ENCODE results near the gene NEU1.
"Not testable (repeated sequence)": the region's sequence is repeated elsewhere in the genome, so short reads cannot be mapped to it uniquely, and the experiment has no call there.

NEU1 gene

DNA sequence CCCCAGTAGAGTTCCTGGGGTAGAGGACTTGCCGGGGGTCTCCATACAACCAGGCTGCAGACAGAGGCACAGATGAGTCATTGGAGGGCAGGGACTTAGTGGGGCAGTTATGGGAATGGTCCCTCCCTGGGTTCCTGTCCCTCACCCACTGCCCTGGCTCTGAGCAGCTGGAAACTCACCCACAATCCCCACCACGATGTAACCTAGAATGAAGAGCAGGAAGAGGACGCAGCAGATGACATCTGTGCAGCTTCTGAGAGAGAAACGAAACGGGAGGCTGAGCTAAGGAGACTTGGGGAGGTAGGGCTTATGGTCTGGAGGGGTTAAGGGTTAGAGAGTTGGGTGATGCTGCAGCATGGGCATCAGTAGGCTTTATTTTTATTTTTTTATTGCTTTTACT lies 13.3 kb upstream of the NEU1 start:
- no peak for DNase-seq (ENCODE audit: low read depth in 1 of 2, low spot score in 1 of 2)

DNA sequence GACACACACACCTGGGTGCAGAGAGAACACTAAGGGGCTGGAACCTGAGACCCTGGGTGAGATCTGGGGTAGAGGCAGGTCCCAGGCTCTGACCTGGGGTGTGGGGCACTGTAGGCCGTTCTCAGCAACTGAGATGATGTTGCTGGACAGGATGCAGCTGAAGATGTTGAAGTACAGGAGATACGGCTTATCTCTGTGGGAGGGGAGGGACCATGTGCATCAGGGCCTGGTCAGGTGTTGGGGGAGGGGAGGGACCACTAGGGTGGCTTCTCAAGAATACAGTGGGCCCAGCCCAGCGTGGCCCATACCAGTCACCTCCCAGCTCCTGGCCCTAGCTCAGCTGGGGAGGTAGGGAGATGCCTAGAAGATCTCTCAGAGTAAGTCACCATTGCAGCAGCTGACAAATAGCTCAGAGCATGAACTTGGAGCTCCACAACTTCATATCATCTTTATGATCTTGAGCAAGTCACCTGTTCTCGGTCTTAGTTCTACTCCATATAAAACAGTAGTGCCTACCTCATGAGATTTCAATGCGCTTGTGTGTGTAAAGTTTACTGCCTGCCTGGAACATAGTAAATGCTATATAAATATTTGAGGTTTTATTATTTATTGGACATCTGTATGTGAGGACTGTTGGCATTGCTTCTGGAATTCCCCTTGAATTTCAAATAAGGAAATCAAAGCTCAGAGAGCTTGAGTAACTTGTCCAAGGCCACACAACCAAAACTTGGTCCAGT lies 12.4 kb upstream of the NEU1 start:
- no peak for DNase-seq (ENCODE audit: low read depth in 1 of 2, low spot score in 1 of 2)

DNA sequence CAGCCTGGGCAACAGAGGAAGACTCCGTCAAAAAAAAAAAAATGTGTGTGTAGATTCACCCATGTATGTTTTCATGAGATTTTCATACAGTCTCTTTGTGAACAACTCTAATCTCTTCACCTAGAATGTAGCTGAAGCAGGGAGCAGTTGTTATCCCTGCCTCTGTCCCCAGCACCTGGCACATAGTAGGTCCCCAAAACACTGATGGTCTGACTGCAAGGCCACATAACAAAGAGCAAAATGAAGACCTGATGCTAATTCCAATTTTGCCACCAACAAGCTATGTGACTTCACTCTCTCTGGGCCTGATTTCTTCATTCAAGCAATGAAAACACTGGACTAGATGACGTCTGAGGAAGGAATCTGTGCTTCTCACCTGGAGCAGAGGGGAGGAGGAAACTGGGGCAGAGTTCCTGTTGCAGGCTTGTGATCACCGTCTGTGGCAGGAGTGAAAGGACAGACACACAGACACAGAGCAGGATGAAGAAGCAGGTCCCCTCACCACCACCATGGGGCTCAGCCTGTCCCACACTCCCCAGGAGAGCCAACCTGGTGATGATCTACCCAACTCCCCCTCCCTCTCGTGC lies 11.6 kb upstream of the NEU1 start:
- no peak for DNase-seq (ENCODE audit: low read depth in 1 of 2, low spot score in 1 of 2)

DNA sequence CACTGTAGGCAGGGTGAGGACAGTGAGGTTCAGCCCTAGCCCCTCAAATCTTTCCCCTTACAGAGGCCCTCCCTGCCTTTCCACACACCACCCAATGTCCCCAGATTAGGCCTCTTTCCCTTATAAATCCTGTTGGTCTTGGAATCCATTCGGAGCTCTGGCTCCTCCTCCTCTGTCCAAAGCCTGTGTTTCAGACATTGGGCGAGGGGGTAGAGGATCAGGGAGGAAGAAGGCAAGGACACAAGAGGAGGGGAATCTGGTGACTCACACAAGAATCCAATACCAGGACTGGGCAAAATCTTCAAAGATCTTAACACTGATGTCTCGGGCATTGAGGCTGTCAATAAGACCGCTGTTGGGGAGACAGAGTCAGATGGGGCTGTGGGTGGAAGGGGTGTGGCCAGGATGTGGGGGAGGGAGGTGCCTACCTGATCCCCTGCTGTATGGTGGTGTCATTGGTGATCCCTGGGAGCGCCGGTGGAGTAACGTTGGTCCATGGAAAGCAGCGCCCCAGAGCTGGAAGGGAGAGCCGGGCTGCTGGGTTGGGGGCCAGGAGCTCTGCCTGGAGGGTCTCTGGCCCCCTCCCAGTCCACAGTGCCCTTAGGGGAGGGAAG lies 8.5 kb upstream of the NEU1 start:
- no peak for DNase-seq (ENCODE audit: low read depth in 1 of 2, low spot score in 1 of 2)

DNA sequence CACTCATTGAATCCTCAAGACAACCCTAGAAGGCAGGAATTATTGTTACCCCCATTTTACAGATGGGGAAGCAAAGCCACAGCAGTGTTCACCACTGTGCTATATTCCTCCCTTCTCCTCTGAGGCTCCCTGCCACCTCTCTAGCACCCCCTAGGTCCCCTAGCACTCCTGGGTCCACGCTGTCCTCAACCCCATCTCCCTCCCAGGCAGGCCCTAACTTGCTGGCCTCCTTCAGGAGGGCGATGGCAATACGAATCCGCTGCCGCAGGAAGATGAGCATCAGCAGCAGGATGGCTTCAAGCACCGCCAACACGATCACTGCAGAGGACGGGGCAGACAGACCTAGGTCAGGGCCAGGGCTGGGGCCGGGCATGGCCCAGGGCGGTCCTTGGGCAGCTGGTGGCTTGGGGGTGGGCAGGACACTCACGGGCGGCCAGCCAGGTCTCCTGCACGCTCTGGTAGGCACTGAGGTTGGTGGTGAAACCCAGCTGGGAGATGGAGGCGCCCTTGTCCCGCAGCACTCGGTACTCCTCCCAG lies 7.8 kb upstream of the NEU1 start:
- no peak for DNase-seq (ENCODE audit: low read depth in 1 of 2, low spot score in 1 of 2)

DNA sequence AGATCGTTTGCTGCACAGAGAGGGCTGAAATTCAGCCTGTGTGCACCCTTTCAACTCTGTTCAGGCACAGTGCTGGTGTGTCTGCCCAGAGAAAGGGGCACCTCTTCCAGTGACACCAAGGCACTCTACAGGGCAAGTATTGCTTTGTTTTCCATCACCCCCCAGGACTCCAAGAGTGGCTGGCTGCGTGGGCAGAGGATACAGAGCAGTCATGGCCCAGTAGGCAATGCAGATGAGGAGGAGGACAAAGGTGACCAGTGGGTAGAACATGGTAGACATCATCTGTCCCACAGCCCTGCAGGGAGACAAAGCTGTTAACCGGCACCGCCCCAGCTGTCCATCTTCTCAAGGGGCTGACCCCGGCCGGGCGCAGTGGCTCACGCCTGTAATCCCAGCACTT lies 6.7 kb upstream of the NEU1 start:
- DNase-seq (ENCODE audit: low read depth in 1 of 2, low spot score in 1 of 2): no peak

DNA sequence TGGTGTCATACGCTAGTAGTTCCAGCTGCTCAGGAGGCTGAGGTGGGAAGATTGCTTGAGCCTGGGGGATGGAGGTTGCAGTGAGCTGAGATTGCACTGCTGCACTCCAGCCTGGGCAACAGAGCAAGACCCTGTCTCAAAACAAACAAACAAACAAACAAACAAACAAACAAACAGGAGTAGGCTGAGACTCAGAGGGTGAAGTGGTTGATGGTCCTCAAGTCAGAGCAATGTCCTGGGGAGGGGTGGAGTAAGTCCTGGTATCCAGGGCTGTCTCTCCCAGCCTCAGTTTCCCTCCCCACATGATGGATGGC lies 6.0 kb upstream of the NEU1 start:
- not testable (repeated sequence) for DNase-seq (ENCODE audit: low read depth in 1 of 2, low spot score in 1 of 2)

DNA sequence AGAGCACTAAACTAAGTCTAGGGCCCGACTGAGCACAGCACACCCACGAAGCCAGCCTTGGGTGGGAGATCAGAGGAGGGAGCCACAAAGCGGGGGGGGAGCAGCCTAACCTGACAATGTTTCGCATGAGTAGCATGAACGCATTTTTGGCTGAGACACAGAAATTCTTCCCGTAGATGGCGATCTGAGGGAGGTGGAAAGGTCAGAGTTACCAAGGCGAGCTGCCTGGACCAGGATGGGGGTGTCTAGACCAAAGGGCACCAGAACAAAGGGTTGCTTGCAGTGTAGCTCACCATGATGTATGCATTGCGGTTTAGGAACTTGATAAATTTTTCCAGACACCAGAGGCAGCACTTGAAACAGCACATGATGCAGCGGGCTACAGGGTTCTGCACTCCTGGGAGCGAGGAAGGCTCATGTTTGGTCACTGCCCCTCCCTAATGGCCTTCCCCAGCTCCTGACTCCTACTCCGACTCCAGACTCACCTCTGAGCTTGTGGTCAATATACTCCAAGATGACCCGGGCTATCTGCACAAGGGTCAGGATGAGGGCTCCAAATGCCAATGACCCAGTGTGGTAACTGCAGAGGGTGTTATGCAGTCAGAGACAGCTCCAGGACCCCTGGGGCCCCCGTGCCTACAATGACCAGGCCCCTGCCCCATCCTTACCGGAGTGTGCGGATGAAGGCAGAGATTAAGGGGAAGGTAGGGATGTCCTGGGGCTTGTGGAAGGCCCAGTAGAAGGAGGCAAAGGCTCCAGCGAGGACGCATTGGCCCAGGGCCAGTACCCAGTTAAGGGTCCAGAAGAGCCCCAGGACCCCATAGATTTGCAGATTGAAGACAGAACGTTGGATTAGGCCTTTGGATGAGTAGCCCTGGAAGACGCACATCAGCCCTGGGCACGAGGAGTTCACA lies 2.8 kb upstream of the NEU1 start:
- DNase-seq (ENCODE audit: low read depth in 1 of 2, low spot score in 1 of 2): no peak

DNA sequence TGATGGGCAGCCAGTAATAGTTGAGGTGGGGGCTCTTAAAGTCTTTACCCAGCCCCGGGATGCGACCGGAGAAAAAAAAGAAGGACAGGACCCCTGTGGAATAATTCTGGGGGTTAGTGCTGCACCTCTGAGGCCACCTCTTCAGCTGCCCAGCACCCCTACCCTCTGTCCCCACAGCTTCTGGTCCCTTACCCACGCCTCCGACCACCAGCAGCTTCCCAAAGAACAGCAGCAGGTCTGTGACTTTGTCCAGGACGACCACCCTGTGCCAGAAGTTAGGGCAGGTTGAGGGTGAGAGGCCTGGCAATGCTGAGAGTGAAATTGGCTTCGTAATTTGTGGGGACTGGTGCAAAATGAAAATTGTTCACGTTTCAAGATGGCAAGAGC lies 2.2 kb upstream of the NEU1 start:
- no peak for DNase-seq (ENCODE audit: low read depth in 1 of 2, low spot score in 1 of 2)

DNA sequence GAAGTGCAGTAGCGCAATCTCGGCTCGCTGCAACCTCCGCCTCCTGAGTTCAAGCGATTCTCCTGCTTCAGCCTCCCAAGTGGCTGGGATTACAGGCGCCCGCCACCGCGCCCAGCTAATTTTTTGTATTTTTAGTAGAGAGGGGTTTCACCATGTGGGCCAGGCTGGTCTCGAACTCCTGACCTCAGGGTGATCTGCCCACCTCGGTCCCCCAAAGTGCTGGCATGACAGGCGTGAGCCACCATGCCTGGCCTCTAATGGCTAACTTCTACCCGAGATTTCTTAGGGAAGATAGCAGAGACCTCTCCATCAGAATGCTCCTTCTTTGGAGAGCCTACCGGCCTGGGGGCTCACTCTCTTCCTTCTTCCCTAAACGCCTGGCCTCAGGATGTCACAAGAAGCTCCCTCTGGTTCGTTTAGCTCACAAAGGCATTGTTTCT lies 1.5 kb upstream of the NEU1 start:
- not testable (repeated sequence) for DNase-seq (ENCODE audit: low read depth in 1 of 2, low spot score in 1 of 2)

DNA sequence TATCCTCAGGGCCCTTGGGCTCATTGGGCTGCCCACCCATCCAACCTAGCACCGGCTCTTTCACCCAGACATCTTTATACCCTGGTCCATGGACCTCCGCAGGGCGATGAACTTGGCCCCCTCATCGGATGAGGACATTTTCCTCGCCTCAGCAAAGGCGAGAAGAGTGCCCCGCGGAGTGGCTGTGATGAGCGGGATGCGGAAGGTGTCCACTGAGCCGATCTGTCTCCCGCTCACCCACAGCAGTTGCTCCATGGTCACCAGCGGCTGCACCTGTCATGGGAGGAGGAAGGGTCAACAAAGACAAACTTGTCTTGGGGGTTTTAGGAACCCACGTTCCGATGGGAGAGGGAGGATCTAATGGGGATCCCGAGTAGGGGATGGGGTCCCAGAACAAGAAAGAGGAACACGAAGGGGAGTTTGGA lies 690 bp downstream of the NEU1 start:
- no peak for DNase-seq (ENCODE audit: low read depth in 1 of 2, low spot score in 1 of 2)

DNA sequence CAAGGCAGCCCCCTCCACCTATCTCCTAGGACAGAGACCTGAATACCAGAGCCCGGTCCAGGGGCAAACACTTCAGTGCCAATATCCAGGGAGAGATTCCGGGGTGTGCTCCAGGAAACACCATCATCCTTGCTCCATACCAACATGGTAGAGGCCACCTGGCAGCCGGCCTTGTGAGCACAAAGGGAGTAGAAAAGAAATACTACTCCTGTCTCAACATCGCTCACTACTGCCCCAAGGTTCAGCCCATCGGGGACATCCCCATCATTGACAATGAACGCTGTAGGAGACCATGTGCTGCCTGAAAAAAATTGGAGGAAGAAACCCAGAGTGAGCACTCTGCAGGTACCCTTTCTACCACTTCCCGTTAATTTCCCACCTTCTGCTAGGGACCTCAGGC lies 1.5 kb downstream of the NEU1 start:
- DNase-seq (ENCODE audit: low read depth in 1 of 2, low spot score in 1 of 2): no peak

DNA sequence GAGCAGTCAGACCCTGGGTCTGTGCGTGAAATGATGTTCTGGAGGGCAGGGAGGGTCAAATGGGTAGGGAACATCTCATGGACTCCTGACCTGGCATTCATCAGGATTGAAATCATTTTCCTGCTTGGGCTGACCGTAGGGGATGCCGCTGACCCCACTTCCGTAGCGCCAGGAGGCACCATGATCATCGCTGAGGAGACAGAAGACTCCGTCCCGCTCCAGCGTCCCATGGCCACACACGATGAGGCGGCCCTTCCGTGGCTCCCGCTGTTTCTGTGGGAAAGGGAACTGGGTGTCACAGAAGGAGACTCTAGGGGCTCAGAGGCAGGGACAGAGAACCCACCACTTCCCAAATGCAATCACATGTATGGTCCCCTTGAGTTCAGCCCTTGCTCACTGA lies 2.3 kb downstream of the NEU1 start:
- no peak for DNase-seq (ENCODE audit: low read depth in 1 of 2, low spot score in 1 of 2)

DNA sequence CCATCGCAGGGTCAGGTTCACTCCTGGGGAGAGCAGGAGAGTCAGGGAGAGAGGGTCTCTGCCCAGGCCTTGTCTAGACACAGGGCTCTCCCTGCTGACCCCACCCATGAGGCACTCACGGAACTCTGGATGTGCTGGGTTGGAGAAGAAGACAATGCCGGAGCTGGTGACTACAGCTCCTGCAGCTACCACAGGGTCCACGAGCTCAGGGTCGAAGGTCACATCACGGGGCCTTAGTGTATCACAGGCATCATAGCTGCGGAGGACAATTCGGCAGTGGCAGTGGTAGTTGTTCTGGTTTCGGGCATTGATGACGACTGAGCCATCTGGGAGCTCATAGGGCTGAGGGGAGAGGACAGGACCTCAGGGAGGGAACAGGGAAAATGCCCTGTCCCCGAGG lies 2.7 kb downstream of the NEU1 start:
- DNase-seq (ENCODE audit: low read depth in 1 of 2, low spot score in 1 of 2): no peak

DNA sequence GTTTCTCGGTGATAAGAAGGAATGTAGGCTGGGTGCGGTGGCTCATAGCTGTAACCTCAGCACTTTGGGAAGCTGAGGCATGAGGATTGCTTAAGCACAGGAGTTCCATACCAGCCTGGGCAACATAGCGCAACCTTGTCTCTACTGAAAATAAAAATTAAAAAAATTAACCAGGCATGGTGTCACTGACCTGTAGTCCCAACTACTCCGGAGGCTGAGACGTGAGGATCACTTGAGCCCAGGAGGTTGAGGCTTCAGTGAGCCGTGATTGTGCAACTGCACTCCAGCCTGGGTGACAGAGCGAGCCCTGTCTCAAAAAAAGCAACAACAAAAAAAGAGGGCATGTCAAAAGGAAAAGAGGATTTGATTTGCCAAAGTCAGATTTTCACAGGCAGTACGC lies 3.9 kb downstream of the NEU1 start:
- no peak for DNase-seq (ENCODE audit: low read depth in 1 of 2, low spot score in 1 of 2)

DNA sequence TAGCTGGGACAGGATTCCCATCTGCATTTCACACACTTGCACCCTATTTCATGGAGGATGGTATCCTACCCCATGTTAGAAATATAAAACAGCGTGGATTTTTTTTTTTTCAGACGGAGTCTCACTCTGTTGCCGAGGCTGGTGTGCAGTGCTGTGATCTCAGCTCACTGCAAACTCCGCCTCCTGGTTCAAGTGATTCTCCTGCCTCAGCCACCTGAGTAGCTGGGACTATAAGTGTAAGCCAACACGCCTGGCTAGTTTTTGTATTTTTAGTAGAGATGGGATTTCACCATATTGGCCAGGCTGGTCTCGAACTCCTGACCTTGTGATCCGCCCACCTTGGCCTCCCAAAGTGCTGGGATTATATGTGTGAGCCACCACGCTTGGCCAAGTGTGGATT lies 4.8 kb downstream of the NEU1 start:
- DNase-seq (ENCODE audit: low read depth in 1 of 2, low spot score in 1 of 2): not testable (repeated sequence)

DNA sequence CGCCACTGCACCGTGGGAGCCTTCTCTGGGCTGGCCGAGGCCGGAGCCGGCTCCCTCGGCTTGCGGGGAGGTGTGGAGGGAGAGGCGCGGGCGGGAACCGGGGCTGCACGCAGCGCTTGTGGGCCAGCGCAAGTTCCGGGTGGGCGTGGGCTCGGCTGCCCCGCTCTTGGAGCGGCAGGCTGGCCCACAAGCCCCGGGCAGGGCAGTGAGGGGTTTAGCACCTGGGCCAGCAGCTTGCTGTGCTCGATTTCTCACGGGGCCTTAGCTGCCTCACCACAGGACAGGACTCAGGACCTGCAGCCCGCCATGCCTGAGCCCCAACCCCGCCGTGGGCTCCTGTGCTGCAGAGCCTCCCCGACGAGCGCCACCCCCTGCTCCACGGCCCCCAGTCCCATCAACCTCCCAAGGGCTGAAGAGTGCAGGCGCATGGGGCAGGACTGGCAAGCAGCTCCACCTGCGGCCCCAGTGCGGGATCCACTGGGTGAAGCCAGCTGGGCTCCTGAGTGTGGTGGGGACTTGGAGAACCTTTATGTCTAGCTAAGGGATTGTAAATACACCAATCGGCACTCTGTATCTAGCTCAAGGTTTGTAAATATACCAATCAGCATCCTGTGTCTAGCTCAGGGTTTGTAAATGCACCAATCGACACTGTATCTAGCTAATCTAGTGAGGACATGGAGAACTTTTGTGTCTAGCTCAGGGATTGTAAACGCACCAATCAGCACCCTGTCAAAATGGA lies 10.5 kb downstream of the NEU1 start:
- DNase-seq (ENCODE audit: low read depth in 1 of 2, low spot score in 1 of 2): not testable (repeated sequence)

DNA sequence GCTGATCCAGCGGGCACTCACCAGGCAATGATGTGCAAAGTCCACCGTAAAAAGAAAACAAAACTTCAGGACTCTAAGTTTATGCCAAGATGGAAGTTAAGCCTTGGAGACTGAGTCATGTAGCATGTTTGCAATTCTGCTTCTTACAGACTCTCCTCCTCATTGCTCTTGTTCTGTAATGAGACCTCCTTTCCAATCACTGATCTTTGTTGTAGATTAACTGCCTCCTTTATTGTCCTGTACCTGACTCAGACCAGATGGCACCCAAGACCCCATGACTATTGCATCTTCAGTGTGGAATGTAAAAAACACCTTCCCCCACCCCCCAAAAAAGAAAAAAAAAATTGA lies 11.2 kb downstream of the NEU1 start:
- DNase-seq (ENCODE audit: low read depth in 1 of 2, low spot score in 1 of 2): no peak

DNA sequence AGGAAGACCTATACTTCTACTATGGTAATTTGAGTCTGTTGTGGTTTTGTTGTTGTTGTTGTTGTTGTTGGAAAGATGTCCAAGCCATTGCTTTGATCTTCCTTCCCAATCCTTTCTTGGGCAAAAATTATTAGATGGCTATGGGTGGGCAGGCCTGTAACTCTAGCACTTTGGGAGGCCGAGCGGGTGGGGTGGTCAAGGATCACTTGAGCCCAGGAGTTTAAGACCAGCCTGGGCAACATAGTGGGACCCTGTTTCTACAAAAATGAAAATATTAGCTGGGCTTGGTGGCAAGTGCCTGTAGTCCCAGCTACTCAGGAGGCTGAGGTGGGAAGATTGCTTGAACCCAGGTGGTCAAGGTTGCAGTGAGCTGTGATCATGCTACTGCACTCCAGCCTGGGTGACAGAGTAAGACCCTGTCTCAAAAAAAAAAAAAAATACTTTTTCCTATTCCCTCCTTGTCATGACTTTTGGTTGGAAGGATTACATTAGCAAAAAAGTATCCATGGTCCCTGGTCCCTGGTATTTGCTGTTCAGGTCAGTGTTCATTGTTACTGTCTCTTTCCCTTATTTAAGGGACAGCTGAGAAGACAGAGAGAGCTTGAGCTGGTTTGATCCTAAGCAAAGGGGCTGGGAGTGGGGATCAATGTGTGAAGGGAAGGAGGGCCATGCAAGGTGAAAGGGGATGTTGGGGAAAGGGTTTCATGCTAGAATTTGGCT lies 11.7 kb downstream of the NEU1 start:
- no peak for DNase-seq (ENCODE audit: low read depth in 1 of 2, low spot score in 1 of 2)

DNA sequence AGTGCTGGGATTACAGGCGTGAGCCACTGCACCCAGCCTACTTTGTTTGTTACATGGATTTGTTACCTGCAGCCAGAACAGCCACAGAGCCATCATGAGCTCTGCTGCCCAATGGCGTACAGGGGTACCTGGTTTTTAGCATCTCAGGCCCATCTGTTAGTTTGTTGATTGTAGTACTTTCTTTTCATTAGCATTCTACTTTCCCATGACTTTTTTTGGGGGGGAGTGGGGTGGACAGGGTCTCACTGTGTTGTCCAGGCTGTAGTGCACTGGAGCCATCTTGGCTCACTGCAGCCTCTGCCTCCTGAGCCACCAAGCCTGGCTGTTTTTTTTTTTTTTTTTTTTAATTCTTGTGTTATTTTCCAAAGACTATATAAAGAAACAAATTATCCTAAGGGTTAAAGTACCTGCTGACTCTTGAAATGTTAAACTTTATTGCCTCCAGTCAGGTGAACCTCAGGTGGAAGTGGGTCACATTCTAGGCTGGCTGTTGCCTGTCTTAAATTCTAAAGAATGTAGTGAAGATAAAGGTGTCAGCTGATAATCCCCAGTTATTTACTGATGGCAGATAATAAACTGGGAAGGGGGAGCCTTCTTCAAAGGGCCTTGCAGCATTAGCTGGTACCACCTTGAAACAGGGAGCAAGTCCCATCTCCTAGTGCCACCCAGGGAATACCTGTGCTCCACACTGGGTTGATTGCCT lies 15.2 kb downstream of the NEU1 start:
- DNase-seq (ENCODE audit: low read depth in 1 of 2, low spot score in 1 of 2): no peak
